GM18868 (cell line): Measurements from ENCODE around the gene CYP3A7.
"Not testable (repeated sequence)": the region's sequence is repeated elsewhere in the genome, so short reads cannot be mapped to it uniquely, and the experiment has no call there.

Source experiments
- ATAC-seq: cut with Tn5 transposase; IDR thresholded peaks from one replicate; pipeline ENCODE4 v1.9.1; 2021; ENCODE audit warnings: mild to moderate bottlenecking, moderate library complexity; ENCODE audit not compliant: unreplicated experiment

Gene CYP3A7

GRCh38 chr7:99674995-99675742, 59.8 kb downstream of the CYP3A7 start:
- ATAC-seq, result no peak

- no peak for ATAC-seq
Observed at GRCh38 chr7:99672573-99672972, 62.4 kb downstream of the CYP3A7 start.

GRCh38 chr7:99669782-99670181, 65.2 kb downstream of the CYP3A7 start:
- no peak for ATAC-seq

DNA sequence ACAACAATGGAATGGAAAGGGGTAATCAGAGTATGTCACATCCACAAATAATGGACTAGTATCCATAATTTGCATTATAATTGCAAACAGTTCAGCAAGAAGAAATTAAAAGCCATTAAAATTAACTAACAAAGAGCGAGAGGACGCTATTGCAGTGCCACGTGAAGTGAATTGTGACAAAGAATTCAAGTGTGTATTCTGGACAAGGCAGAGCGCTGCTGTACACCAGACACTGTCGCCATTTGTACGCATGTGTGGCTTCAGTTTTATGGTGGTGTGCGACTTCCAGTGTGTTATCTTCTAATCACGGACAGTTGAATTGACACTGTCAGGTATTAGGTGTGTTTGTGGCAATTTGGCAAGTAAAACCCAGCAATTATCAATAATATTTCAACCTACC, 66.5 kb downstream of the CYP3A7 start:
- ATAC-seq, result no peak

DNA sequence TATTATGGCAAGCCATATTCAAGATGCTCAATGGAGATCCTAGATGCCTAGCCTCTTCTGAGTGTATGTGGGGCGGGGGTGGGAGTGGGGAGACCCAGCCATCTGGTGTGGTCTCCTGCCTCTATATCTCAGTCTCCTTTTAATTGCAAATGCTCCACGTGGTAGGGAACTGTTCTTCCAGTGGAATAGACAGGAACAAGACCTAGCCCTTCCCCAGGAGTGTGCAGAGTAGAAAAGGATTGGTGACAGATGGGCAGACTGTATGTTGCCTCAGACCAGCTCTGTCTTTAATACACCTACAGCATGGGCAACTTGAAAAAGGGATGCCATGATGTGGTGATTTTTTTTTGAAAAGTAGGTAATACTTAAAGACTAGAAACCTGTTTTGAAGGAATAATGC, 67.8 kb downstream of the CYP3A7 start:
- no peak for ATAC-seq

DNA sequence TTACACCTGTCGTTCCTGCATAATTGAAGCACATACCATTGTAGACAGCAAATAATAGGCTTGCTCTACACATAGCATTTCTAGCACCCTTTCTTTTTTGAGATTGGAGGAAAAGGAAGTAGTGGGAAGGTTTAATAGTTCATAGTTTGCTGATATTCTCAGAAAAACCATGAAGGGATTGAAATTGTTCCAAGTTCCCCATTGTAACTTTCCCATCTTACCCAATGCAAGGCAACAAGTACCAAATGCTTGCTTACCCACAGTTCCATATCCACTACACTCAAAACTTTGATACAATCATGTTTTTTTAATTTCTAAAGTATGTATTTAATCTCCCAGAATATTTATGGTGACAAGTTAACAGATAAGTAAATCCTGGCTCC, 69.0 kb downstream of the CYP3A7 start:
- no peak for ATAC-seq

GRCh38 chr7:99665312-99666012, 69.5 kb downstream of the CYP3A7 start:
- ATAC-seq, result no peak

DNA sequence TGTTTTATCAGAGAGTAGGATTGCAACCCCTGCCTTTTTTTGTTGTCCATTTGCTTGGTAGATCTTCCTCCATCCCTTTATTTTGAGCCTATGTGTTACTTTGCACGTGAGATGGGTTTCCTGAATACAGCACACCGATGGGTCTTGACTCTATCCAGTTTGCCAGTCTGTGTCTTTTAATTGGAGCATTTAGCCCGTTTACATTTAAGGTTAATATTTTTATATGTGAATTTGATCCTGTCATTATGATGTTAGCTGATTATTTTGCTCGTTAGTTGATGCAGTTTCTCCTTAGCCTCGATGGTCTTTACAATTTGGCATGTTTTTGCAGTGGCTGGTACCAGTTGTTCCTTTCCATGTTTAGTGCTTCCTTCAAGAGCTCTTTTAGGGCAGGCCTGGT, 77.1 kb downstream of the CYP3A7 start:
- ATAC-seq, result not testable (repeated sequence)
